Measurements from ENCODE around the gene TMEM187.

Gene TMEM187

GRCh38 chrX:154030715-154031305 lies 58.3 kb downstream of the TMEM187 start:
- Histone ChIP-seq H3K4me2 (ENCODE audit: insufficient read depth, low read length) (no peak overlapping the region), H3K79me2 (ENCODE audit: insufficient read depth, low read length) (peaks cover 38% of the 10 kb centered on the region), H3K4me3 (ENCODE audit: low read depth in 1 of 2, low read length in 2 of 2) (no peak overlapping the region), H3K9me3 (ENCODE audit: insufficient read depth, low read length, severe bottlenecking) (no peaks in the 10 kb centered on the region), H4K20me1 (ENCODE audit: insufficient read depth, low read length) (peaks cover 24% of the 10 kb centered on the region), H3K36me3 (ENCODE audit: insufficient read depth, low read length) (peaks cover 71% of the 10 kb centered on the region), H2AFZ (ENCODE audit: low read depth, low read length) (no peak overlapping the region), H3K27ac (ENCODE audit: low read length) (no peak overlapping the region), H3K4me1 (ENCODE audit: insufficient read depth, low read length) (no peaks in the 10 kb centered on the region), H3K27me3 (ENCODE audit: insufficient read depth, low read length, poor library complexity) (no peaks in the 10 kb centered on the region), H3K9ac (ENCODE audit: low read depth, low read length) (no peak overlapping the region)
- ATAC-seq (ENCODE audit: insufficient read depth, low read depth) (no peak), DNase-seq (no peak)
- TF ChIP-seq EZH2 (IDR thresholded peaks at IDR 0.05; ENCODE audit: borderline replicate concordance, low read depth, low read length, severe bottlenecking), result no peak
- TF ChIP-seq, protein P1, sequence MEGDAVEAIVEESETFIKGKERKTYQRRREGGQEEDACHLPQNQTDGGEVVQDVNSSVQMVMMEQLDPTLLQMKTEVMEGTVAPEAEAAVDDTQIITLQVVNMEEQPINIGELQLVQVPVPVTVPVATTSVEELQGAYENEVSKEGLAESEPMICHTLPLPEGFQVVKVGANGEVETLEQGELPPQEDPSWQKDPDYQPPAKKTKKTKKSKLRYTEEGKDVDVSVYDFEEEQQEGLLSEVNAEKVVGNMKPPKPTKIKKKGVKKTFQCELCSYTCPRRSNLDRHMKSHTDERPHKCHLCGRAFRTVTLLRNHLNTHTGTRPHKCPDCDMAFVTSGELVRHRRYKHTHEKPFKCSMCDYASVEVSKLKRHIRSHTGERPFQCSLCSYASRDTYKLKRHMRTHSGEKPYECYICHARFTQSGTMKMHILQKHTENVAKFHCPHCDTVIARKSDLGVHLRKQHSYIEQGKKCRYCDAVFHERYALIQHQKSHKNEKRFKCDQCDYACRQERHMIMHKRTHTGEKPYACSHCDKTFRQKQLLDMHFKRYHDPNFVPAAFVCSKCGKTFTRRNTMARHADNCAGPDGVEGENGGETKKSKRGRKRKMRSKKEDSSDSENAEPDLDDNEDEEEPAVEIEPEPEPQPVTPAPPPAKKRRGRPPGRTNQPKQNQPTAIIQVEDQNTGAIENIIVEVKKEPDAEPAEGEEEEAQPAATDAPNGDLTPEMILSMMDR (IDR thresholded peaks at IDR 0.05; ENCODE audit: borderline replicate concordance, extremely low read depth, low read length, poor library complexity, severe bottlenecking), result no peak

- Histone ChIP-seq H3K27ac (ENCODE audit: low read length) (no peak overlapping the region), H3K27me3 (ENCODE audit: insufficient read depth, low read length, poor library complexity) (no peaks in the 10 kb centered on the region), H3K9ac (ENCODE audit: low read depth, low read length) (no peak overlapping the region), H3K9me3 (ENCODE audit: insufficient read depth, low read length, severe bottlenecking) (no peaks in the 10 kb centered on the region), H4K20me1 (ENCODE audit: insufficient read depth, low read length) (peaks cover 28% of the 10 kb centered on the region), H3K4me3 (ENCODE audit: low read depth in 1 of 2, low read length in 2 of 2) (no peak overlapping the region), H3K4me1 (ENCODE audit: insufficient read depth, low read length) (no peaks in the 10 kb centered on the region), H3K4me2 (ENCODE audit: insufficient read depth, low read length) (no peak overlapping the region), H3K79me2 (ENCODE audit: insufficient read depth, low read length) (peaks cover 46% of the 10 kb centered on the region), H2AFZ (ENCODE audit: low read depth, low read length) (no peak overlapping the region), H3K36me3 (ENCODE audit: insufficient read depth, low read length) (peaks cover 67% of the 10 kb centered on the region)
- DNase-seq (no peak), ATAC-seq (ENCODE audit: insufficient read depth, low read depth) (no peak)
- TF ChIP-seq, protein P1 (IDR thresholded peaks at IDR 0.05; ENCODE audit: borderline replicate concordance, extremely low read depth, low read length, poor library complexity, severe bottlenecking), result no peak
- no peak for TF ChIP-seq EZH2 (IDR thresholded peaks at IDR 0.05; ENCODE audit: borderline replicate concordance, low read depth, low read length, severe bottlenecking)
Measured at GRCh38 chrX:154032160-154032559, 59.6 kb downstream of the TMEM187 start.

DNA sequence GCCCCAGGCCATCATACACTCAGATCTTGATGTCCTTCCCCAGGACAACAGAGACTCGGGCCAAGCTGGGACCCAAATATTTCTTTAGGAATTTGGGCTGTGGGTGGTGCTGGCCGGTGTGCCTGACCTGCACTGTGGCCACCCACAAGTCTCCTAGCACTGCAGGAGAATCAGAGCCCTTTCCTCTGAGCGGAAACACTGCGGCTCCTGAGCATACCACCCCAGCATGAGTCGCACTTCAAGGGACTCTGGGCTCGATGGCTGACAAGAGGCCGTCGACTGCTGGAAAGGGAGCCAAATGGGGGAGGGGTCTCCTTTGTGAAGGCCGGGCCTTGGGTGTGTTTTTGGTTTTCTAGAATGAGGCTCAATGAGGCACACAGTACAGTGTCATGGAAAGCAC lies 60.1 kb downstream of the TMEM187 start:
- no peak overlapping the region for H2AFZ ChIP-seq (ENCODE audit: low read depth, low read length)
- ATAC-seq (ENCODE audit: insufficient read depth, low read depth), result no peak
- no peaks in the 10 kb centered on the region for H3K9me3 ChIP-seq (ENCODE audit: insufficient read depth, low read length, severe bottlenecking)
- peaks cover 28% of the 10 kb centered on the region for H4K20me1 ChIP-seq (ENCODE audit: insufficient read depth, low read length)
- DNase-seq, result no peak
- no peaks in the 10 kb centered on the region for H3K4me1 ChIP-seq (ENCODE audit: insufficient read depth, low read length)
- peaks cover 50% of the 10 kb centered on the region for H3K79me2 ChIP-seq (ENCODE audit: insufficient read depth, low read length)
- TF ChIP-seq, protein P1 (IDR thresholded peaks at IDR 0.05; ENCODE audit: borderline replicate concordance, extremely low read depth, low read length, poor library complexity, severe bottlenecking), result no peak
- no peak for TF ChIP-seq EZH2 (IDR thresholded peaks at IDR 0.05; ENCODE audit: borderline replicate concordance, low read depth, low read length, severe bottlenecking)
- H3K4me3 ChIP-seq (ENCODE audit: low read depth in 1 of 2, low read length in 2 of 2), result no peak overlapping the region
- H3K36me3 ChIP-seq (ENCODE audit: insufficient read depth, low read length), result peaks cover 62% of the 10 kb centered on the region
- H3K4me2 ChIP-seq (ENCODE audit: insufficient read depth, low read length), result no peak overlapping the region
- no peak overlapping the region for H3K27ac ChIP-seq (ENCODE audit: low read length)
- no peak overlapping the region for H3K9ac ChIP-seq (ENCODE audit: low read depth, low read length)
- no peaks in the 10 kb centered on the region for H3K27me3 ChIP-seq (ENCODE audit: insufficient read depth, low read length, poor library complexity)

Measured in DND-41 (cell line).